Measurements from ENCODE around the gene ORMDL2. TPM values are rescaled to one million over a fixed set of nuclear protein-coding genes. Genes with fewer than 3 reads are reported as not detected.

The ORMDL2 gene
- total and polyA plus RNA-seq, 2 donors (not counting 3 experiments of a cell fraction or from before 2014, with no cell fraction given): 55.0 to 70.4 TPM

GRCh38 chr12:55823419-55823818, 5.6 kb downstream of the ORMDL2 start:
- FAIRE-seq: no peak
- dilution Hi-C loops (cut with MboI; ENCODE audit: extremely low pct_ligation_motif_present, low sequenced_read_pairs): no loop called here

More at GRCh38 chr12:55823419-55823818, 5.6 kb downstream of the ORMDL2 start:
- POLR2A ChIA-PET: interaction anchor here (0.6 to 0.7 kb wide), 2 partner anchors 24 to 282 kb away, joined by 3 to 4 read pairs; no protein-coding TSS in a partner anchor
- no peak overlapping the region for H3K4me2 ChIP-seq (ENCODE audit: insufficient read depth, low read length)
- peaks cover 23% of the 10 kb centered on the region for H3K4me1 ChIP-seq (ENCODE audit: control insufficient read depth, extremely low read depth, insufficient read depth, low read length)
- BruUV-seq (replicated peaks): no TSS peak
- peaks cover 41% of the 10 kb centered on the region for H3K79me2 ChIP-seq (ENCODE audit: control insufficient read depth, insufficient read depth, low read length)
- no peaks in the 10 kb centered on the region for H3K9me3 ChIP-seq (replicated peaks; ENCODE audit: control insufficient read depth, insufficient read depth, low read length)
- CTCF ChIA-PET: interaction anchor here (0.9 to 1.1 kb wide), 2 partner anchors 85 to 110 kb away, joined by 3 read pairs; no protein-coding TSS in a partner anchor
- no peaks in the 10 kb centered on the region for H3K27me3 ChIP-seq (ENCODE audit: control insufficient read depth in 2 of 2, insufficient read depth in 2 of 2, low read length in 2 of 2)
- no peak for TF ChIP-seq POLR2A (IDR thresholded peaks at IDR 0.05; ENCODE audit: low read depth, low read length)
- TF ChIP-seq EZH2 (IDR thresholded peaks at IDR 0.05; ENCODE audit: borderline replicate concordance, low read depth, low read length, severe bottlenecking): no peak
- TF ChIP-seq FOS (IDR thresholded peaks at IDR 0.05; ENCODE audit: borderline replicate concordance, insufficient read depth, low read length): no peak
- TF ChIP-seq, protein P1, sequence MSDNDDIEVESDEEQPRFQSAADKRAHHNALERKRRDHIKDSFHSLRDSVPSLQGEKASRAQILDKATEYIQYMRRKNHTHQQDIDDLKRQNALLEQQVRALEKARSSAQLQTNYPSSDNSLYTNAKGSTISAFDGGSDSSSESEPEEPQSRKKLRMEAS (IDR thresholded peaks at IDR 0.05; ENCODE audit: insufficient read depth, insufficient read length): no peak
- no peak for TF ChIP-seq GATA2 (IDR thresholded peaks at IDR 0.05; ENCODE audit: insufficient read depth, insufficient read length, low read depth, low read length)
- no peak for TF ChIP-seq MYC (IDR thresholded peaks at IDR 0.05; ENCODE audit: low read depth, low read length)
- TF ChIP-seq POLR2AphosphoS5 (IDR thresholded peaks at IDR 0.05; ENCODE audit: insufficient read depth, low read depth, low read length): no peak
- no peak for TF ChIP-seq JUN (IDR thresholded peaks at IDR 0.05; ENCODE audit: borderline replicate concordance, insufficient read depth, insufficient read length, low read depth)
- TF ChIP-seq CTCF (IDR thresholded peaks at IDR 0.05; ENCODE audit: extremely low read depth in 1 of 2, insufficient read depth in 1 of 2, low read depth in 1 of 2, low read length in 2 of 2): no peak
- no peak for DNase-seq (ENCODE audit: low read depth, low spot score)
- H3K4me3 ChIP-seq (replicated peaks in 1 of 3; ENCODE audit: insufficient read depth in 1 of 3, low read depth in 1 of 3, low read length in 3 of 3): no peak overlapping the region
- peaks cover 14 to 21% of the 10 kb centered on the region in 2 experiments for H3K36me3 ChIP-seq (ENCODE audit: control insufficient read depth in 2 of 2, extremely low read depth in 1 of 2, insufficient read depth in 2 of 2, low read length in 2 of 2)
- H3K9ac ChIP-seq (replicated peaks; ENCODE audit: extremely low read depth, insufficient read depth, low read length): no peak overlapping the region
- intact Hi-C loops (cut with micrococcal nuclease): no loop called here
- no peaks in the 10 kb centered on the region for H4K20me1 ChIP-seq (replicated peaks; ENCODE audit: control insufficient read depth, extremely low read depth, insufficient read depth, low read length)
- H2AFZ ChIP-seq (ENCODE audit: low read depth, low read length): no peak overlapping the region
- H3K27ac ChIP-seq (ENCODE audit: insufficient read depth, low read depth, low read length): no peak overlapping the region
- no peaks in the 10 kb centered on the region for H3K9me1 ChIP-seq (replicated peaks; ENCODE audit: control insufficient read depth, extremely low read depth, insufficient read depth, low read length)
